ENCODE results near the gene CDK6. TPM values are rescaled to one million over a fixed set of nuclear protein-coding genes. Genes with fewer than 3 reads are reported as not detected.

Gene CDK6
- polyA plus RNA-seq, 4 donors: 40.6 to 54.1 (median 48.1) TPM

DNA sequence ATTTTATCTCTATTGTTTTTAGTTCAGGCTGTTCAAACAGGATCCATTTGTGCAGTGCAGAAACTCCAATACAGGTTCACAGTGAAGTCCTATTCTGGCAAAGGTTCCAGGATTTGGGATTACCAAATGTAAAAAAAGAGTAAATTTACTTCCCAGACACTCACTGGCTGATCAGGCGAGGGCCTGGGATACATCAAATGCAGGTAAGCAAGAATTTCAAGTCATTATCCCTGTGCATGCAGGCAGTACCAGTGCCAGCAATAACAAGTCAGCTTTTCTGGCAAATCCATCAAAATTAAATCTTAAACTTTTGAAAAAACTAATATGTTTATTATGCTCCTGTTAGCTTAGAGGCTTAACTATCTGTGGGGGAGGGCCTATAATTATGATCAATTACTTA is 6.3 kb downstream of the CDK6 start:
- DNase-seq (ENCODE audit: low read depth in 4 of 4, low spot score in 3 of 4): no peak

DNA sequence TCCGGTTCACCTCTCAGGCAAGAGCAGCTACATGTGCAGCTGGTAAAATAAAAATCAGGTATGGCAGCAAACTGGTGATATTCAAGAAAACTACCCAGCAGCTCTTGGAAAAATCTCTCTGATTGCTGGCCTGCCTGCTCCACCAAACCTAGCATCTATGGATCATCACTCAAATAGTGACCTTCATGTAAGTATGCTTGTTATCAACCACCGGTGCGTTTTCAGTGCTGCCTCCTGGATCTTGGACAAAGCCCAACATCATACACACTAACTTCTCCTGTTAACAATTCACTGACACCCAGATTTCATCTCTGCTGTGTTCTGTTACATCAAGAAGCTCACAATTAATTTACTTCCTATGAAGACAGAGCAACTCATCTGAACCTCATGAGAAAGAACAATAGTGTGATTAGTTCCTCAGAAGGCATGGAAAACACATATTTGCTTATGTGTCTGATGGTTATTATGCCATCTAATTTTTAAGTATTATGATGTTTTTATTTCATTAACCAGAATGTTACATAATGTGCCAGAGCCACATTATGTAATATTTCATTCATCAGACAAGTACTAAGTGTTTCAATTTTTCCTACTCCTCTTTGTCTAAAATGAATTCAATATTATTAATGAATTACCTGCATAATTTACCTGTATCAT is 8.8 kb downstream of the CDK6 start:
- no peak for DNase-seq (ENCODE audit: low read depth in 4 of 4, low spot score in 3 of 4)

DNA sequence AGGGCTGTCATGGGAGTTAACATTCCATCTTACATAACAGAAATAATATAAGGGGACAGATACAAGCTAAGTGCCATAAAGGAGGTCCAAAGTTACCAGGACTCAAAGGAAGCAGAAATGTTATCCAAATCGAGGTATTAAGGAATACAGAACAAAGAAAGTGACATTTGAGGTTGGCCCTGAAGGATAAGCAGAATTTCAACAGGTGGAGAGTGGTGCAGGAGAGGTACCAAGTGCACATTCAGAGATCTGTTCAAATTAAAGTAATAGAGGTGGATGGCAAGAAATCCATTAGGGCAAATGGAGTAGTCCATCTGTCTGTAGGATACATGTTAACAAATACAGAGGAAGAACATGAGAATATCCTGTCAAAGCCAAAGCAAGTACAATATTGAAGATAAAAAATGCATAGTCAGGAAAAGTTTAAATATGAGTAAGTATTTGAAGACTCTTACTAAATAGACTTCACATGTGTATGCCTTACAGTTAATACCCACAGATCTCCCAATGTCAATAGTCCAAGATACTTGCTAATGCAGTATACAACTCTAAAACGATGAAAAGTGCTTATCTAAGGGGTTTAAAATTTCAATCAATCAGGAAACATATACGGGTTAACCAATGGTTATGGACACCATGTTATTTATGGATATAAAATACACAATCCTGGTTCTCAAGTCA is 10.0 kb downstream of the CDK6 start:
- no peak for DNase-seq (ENCODE audit: low read depth in 4 of 4, low spot score in 3 of 4)

DNA sequence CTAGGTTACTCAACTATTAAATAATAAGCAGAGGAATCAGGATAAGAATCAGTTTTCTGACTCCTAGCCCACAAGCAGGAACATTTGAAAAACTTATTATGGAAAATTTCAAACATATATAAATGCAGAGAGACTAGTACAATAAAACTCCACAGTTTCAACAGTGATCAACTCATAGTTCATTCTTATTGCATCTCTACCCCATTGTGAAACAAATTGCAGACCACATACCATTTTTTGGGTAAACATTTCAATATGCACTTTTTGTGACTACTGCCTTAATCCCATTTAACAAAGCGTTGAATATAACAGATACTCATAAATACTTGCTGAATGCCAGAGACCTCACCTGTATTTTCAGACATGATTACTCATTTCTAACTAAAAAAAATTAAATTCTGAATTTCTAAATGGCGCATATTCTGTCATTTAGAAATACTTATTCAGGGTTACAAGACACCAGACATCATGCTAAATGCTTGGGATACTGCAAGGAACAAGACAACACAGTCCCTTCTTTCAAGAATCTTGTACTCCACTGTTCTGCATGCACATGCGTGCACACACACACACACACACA is 11.4 kb downstream of the CDK6 start:
- DNase-seq (ENCODE audit: low read depth in 4 of 4, low spot score in 3 of 4): no peak

DNA sequence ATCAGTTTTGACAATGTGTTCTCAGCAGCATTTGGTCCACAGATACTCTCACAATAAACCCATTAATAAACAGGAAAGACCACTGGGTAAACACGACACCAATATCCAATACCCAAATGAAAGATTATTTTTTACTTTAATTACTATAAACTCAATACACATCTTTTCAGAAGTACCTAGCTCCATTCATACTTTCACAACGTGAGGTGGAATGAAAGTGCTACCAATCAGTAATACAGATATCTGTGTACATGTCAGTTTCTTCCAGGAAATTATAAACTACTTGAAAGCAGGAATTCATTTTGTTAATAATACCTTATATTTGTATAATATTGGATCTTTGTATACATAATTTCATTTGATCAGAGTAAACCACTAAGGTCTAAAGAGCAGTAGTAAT is 11.9 kb downstream of the CDK6 start:
- no peak for DNase-seq (ENCODE audit: low read depth in 4 of 4, low spot score in 3 of 4)

DNA sequence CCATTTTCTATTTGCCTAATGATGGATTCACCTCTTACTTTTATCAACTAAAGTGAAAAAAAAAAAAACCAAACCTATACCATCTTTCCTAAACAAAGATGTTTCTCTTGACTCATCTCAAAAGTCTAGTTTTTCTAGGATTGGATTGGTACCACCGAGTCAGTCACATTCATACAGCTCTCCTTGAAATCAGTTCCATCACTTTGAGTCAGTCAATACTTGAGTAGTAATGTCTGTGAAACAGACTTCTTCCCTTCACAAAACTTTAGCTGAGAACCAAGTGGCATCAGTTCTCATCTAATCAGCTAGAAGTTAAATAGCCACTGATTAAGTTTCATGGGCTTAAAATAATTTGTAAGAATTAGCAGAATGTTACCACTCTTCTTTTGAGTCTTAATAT is 13.3 kb downstream of the CDK6 start:
- DNase-seq (ENCODE audit: low read depth in 4 of 4, low spot score in 3 of 4): no peak

DNA sequence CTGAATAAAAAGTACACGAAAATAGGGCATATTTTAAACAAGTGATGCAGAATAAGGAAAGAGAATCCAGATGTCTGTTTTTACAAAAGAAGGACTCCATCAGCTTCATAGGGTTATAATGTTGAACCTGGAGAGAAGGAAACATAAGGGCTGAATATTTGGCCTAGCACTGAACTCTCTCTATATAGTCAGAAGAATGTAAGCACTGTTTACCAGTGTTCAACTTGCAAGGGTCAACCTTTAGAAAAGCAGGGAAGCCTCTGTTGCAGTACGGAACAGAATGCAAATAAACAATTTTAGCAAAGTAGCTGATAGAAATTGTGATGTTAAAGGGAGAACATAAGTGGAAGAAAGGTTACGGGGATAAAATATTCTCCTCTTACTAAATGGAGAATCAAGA is 16.2 kb downstream of the CDK6 start:
- no peak for DNase-seq (ENCODE audit: low read depth in 4 of 4, low spot score in 3 of 4)

DNA sequence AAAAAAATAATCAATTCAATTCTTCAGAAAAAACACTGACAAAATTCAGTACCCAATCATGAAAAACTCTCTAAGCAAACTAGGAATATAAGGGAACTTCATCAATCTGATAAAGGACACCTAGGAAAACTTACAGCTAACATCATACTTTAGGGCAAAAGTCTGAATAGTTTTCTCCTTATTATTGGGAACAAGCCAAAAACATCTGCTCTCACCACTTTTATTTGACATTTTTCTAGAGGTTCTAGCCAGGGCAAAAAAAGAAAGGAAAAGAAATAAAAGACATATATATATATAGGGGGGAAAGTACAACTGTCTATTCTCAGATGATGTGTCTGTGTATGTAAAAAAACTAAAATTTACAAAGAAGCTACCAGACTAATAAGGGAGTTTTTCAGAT is 19.0 kb downstream of the CDK6 start:
- DNase-seq (ENCODE audit: low read depth in 4 of 4, low spot score in 3 of 4): no peak

DNA sequence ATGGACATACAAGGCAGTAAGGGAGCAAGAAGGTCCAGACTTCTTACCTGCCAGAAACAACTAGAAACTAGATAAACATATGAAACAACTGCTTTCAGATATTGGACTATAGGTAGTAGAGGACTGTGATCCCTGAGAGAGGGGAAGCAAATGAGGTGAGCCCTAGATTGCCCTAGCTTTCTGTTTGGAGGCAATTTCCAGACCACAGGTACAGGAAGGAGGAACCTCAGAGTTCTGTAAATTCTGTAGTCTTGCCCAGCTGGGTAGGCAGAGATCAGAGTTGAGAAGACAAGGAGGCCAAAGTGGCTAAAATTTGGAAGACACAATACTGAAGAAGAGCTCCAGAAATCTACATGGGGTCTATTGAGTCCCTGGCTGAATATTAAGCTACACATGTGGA is 21.0 kb downstream of the CDK6 start:
- no peak for DNase-seq (ENCODE audit: low read depth in 4 of 4, low spot score in 3 of 4)

DNA sequence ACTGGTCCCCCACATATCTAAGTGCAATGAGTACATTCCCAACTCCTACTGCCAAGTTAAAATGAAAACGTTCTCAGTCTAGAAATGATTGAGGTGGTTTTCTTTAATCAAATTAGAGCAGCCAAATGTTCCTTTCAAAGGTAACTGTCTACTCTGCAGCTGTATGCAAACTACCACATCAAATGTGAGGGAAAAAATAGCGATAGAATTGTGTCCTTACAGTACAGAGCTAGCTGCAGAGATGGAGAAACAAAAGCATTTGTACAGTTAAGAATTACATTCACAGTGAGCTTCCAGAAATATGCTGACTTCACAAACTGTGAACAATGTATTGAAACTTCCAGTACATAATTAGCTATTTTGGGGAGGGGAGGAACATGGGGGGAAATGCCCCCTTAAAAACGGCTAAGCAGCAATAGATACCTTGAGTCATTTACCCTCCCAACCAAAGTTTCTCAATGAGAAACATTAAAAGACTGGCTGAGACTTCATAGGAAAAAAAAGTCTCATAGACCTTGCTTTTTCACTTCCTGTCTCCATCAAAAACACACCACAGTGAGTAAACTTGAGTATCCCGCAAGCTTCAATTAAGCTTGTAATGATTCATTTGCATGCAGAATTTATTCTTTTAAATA is 22.9 kb downstream of the CDK6 start:
- no peak for DNase-seq (ENCODE audit: low read depth in 4 of 4, low spot score in 3 of 4)

DNA sequence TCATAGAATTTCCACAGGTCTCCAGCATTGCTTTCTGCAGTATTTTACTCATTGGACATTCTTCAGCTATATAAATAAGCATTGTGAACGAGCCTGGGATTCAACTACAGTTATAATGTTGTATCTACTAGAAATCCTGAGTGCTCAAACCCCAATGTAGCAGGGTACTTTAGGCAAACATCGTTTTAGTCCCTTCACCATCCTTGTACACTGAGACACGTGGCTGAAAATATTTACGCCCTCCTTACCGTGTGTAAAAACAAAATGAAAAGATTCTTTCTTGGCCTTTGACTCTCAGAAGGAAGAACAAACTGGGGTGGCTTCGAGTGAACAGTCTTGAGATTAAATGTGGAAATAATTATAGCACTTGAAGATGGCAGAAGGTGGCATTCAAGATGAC is 25.2 kb downstream of the CDK6 start:
- DNase-seq (ENCODE audit: low read depth in 4 of 4, low spot score in 3 of 4): no peak

DNA sequence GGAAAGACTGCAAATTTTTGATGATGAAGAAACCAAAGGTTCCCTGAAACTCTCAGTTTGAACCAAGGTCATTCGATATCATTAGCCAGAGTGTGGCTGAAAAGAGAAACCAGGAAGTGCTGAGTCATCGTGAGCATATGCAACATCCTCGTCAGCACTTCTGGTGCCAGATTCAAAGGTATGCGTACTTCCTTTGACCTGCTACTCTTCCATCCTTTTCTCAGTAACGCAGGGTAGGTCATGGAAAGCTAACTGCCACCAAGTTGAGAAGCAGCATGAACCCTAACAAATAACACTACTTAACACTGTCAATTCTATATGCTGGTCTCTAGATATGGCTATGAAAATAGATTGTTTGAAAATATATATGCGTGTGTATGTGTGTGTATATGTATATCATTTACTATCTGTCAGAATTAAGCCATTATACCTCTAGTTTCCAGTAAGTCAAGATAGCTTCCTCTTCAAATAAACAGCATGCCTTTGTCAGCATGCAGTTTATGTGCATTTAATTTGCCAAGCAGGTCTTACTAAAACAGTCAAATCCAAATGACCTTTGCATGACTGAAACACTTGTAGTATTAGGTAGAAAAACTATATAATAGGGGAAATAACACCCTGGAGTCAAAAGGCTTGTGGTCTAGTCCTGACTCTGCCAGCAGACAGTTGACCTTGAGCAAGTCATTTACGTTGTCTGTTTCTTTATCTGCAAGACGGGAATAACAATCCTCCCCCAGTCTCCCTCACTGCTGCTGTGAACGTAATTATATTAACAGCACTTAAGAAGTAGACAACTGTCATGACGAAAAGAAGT is 26.4 kb downstream of the CDK6 start:
- peak in 3 of 4 donors; percentile 48 to 61 (median 56) for DNase-seq (ENCODE audit: low read depth in 4 of 4, low spot score in 3 of 4)

DNA sequence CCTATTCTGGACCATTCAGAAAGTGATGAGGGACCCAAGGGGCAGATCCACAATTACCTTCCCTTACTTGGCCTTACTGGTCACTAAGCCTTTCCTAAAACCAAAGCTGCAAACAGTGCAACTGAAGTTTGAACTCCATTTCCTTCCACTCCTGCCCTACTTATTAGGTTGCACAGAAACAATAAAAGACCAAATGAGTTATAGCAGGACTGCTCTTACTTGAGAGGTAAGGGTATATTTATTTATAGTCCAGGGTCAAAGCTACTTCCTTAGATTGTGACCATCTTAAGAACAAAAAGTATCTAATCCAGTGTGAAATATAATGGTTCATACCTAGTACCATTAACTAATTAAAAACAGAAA is 27.0 kb downstream of the CDK6 start:
- DNase-seq (ENCODE audit: low read depth in 4 of 4, low spot score in 3 of 4): peak in 1 of 4 donors; percentile 21

DNA sequence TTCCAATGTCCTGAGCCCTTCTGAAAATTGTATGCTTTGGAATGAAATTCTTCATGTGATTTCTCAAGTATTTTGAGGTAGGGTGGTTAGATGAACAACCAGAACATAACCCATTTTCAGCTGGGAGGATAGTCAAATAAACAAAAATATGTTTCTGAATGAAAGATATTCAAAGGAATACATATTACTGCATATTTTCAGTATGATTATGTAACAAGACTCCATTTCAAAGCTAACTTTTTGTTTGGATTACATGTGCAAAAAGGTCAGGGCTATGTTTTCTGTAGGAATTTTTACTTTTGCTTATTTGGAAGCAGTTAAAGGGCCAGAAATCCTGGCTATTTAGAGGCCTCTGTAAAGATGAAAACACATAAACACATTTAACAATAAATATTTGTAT is 27.7 kb downstream of the CDK6 start:
- DNase-seq (ENCODE audit: low read depth in 4 of 4, low spot score in 3 of 4): no peak

DNA sequence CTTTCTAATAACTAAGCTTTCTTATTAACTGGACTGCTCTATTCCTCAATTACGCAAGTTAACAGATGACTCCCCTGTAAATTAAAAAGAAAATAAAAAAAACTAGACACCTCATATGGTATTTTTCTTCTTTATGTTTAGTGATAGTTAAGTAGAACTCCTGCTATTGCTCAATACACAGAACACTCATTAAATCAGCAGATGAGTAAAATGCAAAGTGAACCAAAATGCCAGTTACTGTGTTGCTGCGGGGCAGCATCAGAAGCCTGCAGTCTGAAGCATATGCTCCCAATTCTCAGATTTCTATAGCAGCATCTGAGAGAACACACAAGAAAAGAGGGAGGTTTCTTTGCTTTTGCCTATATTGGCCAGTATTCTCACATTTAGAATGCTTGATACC is 28.4 kb downstream of the CDK6 start:
- DNase-seq (ENCODE audit: low read depth in 4 of 4, low spot score in 3 of 4): no peak

DNA sequence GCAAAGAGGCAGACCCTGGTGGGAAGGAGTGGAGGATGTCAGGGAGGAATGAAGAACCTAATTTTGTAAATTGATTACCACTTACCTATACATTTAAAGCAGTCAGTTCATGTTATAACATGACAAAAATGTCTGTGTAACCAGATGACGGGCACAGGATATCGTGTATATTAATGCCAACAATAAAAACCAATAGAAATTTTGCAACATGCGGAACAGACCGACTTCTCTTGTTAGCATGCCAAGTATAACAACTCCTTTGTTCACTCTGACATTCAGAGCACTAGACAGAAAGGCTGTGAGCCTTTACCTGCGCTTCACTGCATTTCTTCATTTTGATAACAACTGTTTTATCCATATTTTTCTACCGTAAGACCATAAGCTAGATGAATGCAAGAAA is 29.9 kb downstream of the CDK6 start:
- DNase-seq (ENCODE audit: low read depth in 4 of 4, low spot score in 3 of 4): no peak

DNA sequence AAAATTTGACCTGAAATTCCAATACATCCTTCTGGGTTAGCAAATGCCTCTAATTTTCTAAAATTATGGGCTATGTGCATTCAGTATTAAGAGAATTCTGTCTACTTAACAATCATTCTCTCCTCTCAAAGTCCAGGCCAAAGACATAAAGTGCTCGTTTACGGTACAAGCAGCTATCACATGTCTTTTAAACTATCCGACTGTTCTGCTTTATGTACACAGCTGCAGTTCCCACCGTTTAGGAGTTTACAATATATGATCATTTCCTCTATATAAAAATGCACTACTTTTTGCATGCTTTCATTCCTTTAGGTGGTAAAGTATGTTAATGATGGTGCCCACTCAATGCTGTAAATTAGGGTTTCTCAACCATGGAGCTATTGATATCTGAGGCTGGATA is 34.0 kb downstream of the CDK6 start:
- no peak for DNase-seq (ENCODE audit: low read depth in 4 of 4, low spot score in 3 of 4)

DNA sequence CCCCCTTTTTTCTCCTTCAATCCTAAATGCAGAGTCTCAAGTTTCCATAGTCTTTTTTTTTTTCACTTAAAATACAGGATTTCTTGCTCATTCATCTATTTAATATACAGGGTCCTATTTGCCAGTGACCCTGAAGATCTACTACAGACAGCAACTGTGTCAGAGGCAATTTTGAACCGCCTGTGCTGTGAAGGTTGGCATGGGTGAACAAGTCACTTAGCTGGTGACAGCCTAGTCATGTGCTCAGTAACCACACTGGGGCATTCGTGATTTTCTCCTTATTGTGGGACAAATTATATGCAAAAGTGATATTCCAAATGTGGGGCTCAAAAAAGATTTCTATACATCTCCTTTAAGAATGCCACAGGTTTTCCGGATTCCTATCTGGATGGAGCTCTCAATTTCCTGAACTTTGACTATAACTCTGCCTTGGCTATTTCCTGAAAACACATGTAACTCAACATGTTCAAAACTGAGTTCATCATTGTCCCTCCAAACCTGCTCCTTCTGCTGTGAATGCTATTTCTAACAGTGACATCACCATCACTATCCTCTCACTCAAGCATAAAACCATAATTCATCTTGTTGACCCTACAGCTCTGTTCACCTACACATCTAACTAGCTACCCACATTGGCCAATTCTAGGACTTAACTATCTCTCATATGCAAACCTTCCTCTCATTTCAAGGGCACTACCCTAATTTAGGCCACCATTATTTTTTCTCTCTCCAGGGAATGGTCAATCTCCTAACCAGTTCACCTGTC is 36.7 kb downstream of the CDK6 start:
- no peak for DNase-seq (ENCODE audit: low read depth in 4 of 4, low spot score in 3 of 4)

DNA sequence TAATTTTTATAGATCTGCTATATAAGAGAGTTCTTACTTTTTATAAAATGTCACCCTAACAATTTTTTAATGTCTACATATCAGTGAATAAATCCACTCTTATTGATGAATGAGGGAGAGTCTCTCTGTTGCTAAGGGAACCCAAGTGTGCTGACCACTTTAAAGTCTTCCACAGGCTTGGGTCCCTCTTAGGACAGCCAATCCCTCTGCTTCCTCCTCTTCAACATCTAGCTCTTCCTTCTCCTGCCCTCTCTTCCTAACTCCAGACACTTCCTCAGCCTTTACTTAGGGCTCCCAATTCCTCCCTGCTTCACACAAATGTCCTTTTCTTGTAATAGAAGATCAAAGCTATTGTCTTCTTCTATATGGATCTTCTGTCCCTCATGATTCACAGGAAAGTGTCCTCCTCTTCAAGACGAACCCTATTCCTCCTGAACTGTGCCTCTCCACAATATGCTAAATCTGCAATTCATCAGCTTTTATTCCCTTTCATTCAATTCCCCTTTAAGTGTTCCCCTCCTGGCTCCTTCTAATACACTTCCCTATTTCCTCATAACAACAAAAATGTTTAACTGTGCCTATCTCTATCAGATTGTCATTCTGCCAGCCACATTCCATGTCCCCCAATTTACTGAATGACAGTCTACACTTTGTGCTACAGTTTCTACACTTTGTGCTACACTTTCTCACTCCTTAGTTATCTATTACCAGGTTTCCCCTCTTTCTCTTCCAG is 37.7 kb downstream of the CDK6 start:
- DNase-seq (ENCODE audit: low read depth in 4 of 4, low spot score in 3 of 4): no peak

DNA sequence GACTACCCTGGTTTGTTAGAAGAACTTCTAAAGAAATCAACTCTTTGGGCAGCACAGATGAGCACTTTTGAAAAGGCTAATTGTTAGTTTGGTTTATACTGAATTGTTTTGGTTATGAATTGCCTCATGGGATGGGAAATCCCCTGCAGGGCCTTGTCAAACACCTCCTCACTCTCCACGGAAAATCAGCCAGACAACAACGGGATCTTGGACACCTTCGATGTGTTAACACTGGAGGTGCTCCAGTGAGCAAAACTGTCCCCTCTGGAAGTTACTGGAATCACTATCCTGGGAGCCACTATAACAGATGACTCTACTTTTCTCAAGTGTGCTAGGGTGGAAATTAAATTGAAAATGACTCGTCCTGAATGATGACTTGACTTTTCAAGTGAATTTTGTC is 38.7 kb downstream of the CDK6 start:
- DNase-seq (ENCODE audit: low read depth in 4 of 4, low spot score in 3 of 4): no peak
